HEK293 (cell line): ENCODE measurements around the gene ZFR2.

ENCODE experiments used
- CTCF ChIA-PET: fragments of 350-600 bp; formaldehyde crosslinking; extraction: SDS; loops from one replicate; lab custom pipeline; 2021; ENCODE audit warnings: antibody characterized with exemption; lab: Yijun Ruan, JAX
- POLR2A ChIA-PET: fragments of 300-600 bp; formaldehyde crosslinking; extraction: SDS; loops from one replicate; lab custom pipeline; 2020; ENCODE audit warnings: antibody characterized with exemption, inconsistent platforms; lab: Yijun Ruan, JAX
- H3K27ac ChIP-seq: fragments of 200-500 bp; sonication (Bioruptor generic); 2 replicates; pipeline ENCODE4 v1.5.1; 2014; ENCODE audit warnings: low read depth, low read length, control low read depth, inconsistent platforms; ENCODE audit errors: extremely low read depth
- H3K36me3 ChIP-seq, 2 experiments: fragments of 200-500 bp in 1 of 2; sonication (Bioruptor generic) in 1 of 2; 1 replicate in 1 of 2; 2 replicates in 1 of 2; pipeline ENCODE4 v1.5.1; 2014 to 2017; ENCODE audit warnings: inconsistent platforms in 2 of 2, low read length in 2 of 2; ENCODE audit not compliant: control insufficient read depth in 2 of 2, insufficient read depth in 1 of 2
- H3K4me1 ChIP-seq: fragments of 200-500 bp; sonication (Bioruptor generic); 2 replicates; pipeline ENCODE4 v1.5.1; 2014; ENCODE audit warnings: mild to moderate bottlenecking, low read length, inconsistent platforms; ENCODE audit not compliant: control insufficient read depth, insufficient read depth
- H3K4me3 ChIP-seq: 2 replicates; pipeline ENCODE4 v1.5.1; 2011; ENCODE audit warnings: low read depth, mild to moderate bottlenecking, control low read depth, low read length, moderate library complexity
- H3K9me3 ChIP-seq: fragments of 200-500 bp; sonication (Bioruptor generic); 2 replicates; pipeline ENCODE4 v1.5.1; 2014; ENCODE audit warnings: low read depth, low read length, inconsistent platforms; ENCODE audit not compliant: control insufficient read depth, insufficient read depth
- GLIS1 ChIP-seq: fragments of 450-650 bp; formaldehyde crosslinking; IDR thresholded peaks from 2 replicates; pipeline ENCODE4 v1.5.1; 2016; ENCODE audit warnings: missing biosample characterization, missing genetic modification characterization
- KLF10 ChIP-seq: fragments of 450-650 bp; IDR thresholded peaks from 2 replicates; pipeline ENCODE4 v1.5.1; 2018; ENCODE audit warnings: missing biosample characterization, mild to moderate bottlenecking, missing genetic modification characterization
- SETDB1 ChIP-seq: IDR thresholded peaks from one replicate; pipeline ENCODE4 v1.6.1; 2017; ENCODE audit warnings: mild to moderate bottlenecking, low read length, moderate library complexity, mixed read lengths; ENCODE audit not compliant: insufficient read length
- ZIC2 ChIP-seq: fragments of 450-650 bp; formaldehyde crosslinking; IDR thresholded peaks from 2 replicates; pipeline ENCODE4 v1.5.1; 2016; ENCODE audit warnings: missing biosample characterization, missing genetic modification characterization
- ZNF184 ChIP-seq: fragments of 450-650 bp; IDR thresholded peaks from 2 replicates; pipeline ENCODE4 v1.5.1; 2018; ENCODE audit warnings: missing biosample characterization, mild to moderate bottlenecking, missing genetic modification characterization
- ZNF211 ChIP-seq: fragments of 450-650 bp; formaldehyde crosslinking; IDR thresholded peaks from 2 replicates; pipeline ENCODE4 v1.5.1; 2016; ENCODE audit warnings: low read depth, missing biosample characterization, missing genetic modification characterization
- ZNF311 ChIP-seq: fragments of 450-650 bp; formaldehyde crosslinking; IDR thresholded peaks from 2 replicates; pipeline ENCODE4 v1.5.1; 2017; ENCODE audit warnings: missing biosample characterization, missing genetic modification characterization, borderline replicate concordance
- ZNF335 ChIP-seq: fragments of 450-650 bp; formaldehyde crosslinking; conservative IDR thresholded peaks from 2 replicates; pipeline ENCODE4 v1.5.1; 2016; ENCODE audit warnings: missing biosample characterization, missing genetic modification characterization
- ZNF350 ChIP-seq: fragments of 450-650 bp; formaldehyde crosslinking; IDR thresholded peaks from 2 replicates; pipeline ENCODE4 v1.5.0; 2017; ENCODE audit warnings: missing biosample characterization, mild to moderate bottlenecking, missing genetic modification characterization
- ZNF37A ChIP-seq: fragments of 450-650 bp; IDR thresholded peaks from 2 replicates; pipeline ENCODE4 v1.5.1; 2018; ENCODE audit warnings: missing biosample characterization, missing genetic modification characterization
- ZSCAN16 ChIP-seq: fragments of 450-650 bp; formaldehyde crosslinking; IDR thresholded peaks from 2 replicates; pipeline ENCODE4 v1.5.1; 2016; ENCODE audit warnings: missing biosample characterization, missing genetic modification characterization
- TF ChIP-seq, protein P1 (sequence below): fragments of 450-650 bp; formaldehyde crosslinking; IDR thresholded peaks from 2 replicates; pipeline ENCODE4 v1.5.1; 2017; ENCODE audit warnings: missing biosample characterization, missing genetic modification characterization
- TF ChIP-seq, protein P2 (sequence below): fragments of 450-650 bp; formaldehyde crosslinking; IDR thresholded peaks from 2 replicates; pipeline ENCODE4 v1.5.1; 2016; ENCODE audit warnings: missing biosample characterization, missing genetic modification characterization
- TF ChIP-seq, protein P3 (sequence below): fragments of 450-650 bp; formaldehyde crosslinking; optimal IDR thresholded peaks from 2 replicates; pipeline ENCODE3; 2016; ENCODE audit warnings: missing biosample characterization, mild to moderate bottlenecking, missing genetic modification characterization
- TF ChIP-seq, protein P4 (sequence below): fragments of 450-650 bp; formaldehyde crosslinking; IDR thresholded peaks from 2 replicates; pipeline ENCODE4 v1.5.1; 2016; ENCODE audit warnings: missing biosample characterization, missing genetic modification characterization, borderline replicate concordance

Gene ZFR2

DNA sequence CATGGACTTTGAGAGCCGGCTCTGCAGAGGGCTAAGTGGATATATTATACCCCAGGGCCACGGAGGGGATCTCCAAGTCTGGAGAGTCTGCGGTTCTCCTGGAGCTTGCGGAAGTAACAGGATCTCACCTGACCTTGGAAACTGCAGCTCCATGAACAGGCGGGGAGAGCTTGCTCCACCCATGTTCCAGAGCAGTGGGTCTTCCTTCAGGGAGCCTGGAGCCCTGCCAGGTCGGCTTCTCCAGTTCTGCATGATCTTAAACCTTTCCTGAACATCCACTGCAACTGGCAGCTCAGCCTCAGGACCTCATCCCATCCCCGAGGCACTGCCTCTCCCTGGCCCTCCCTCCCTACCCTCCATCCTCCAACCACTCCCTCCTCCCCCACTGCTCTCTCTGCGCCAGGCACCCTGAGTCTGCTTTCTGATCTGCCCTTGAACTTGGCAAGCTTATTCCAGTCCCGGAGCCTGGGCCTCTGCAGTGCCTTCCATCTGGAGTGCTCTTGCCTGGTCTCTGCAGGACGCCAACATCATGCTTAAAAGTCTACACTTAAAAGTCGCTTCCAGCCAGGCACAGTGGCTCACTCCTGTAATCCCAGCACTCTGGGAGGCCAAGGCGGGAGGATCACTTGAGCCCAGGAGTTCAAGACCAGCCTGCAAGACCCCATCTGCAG, 24.8 kb upstream of the ZFR2 start:
- CTCF ChIA-PET, result no interaction called here
- no peak overlapping the region for H3K4me3 ChIP-seq
- TF ChIP-seq, protein P1, sequence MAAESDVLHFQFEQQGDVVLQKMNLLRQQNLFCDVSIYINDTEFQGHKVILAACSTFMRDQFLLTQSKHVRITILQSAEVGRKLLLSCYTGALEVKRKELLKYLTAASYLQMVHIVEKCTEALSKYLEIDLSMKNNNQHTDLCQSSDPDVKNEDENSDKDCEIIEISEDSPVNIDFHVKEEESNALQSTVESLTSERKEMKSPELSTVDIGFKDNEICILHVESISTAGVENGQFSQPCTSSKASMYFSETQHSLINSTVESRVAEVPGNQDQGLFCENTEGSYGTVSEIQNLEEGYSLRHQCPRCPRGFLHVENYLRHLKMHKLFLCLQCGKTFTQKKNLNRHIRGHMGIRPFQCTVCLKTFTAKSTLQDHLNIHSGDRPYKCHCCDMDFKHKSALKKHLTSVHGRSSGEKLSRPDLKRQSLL (tag by site-specific recombination), result peak; percentile 54; the same call in 1 of the 2 replicates
- TF ChIP-seq ZNF350 (tag by site-specific recombination), result no peak
- peak; percentile 81 for TF ChIP-seq ZIC2 (tag by site-specific recombination)
- 0 out of 2 replicates have a peak, but pooled peaks have one; percentile 17 for TF ChIP-seq GLIS1
- TF ChIP-seq, all 188 proteins: peak for 3
- H3K27ac ChIP-seq, result no peak overlapping the region
- no peaks in the 10 kb centered on the region for H3K4me1 ChIP-seq
- H3K36me3 ChIP-seq, result no peaks in the 10 kb centered on the region; a peak in 1 of 3 replicates
- H3K9me3 ChIP-seq, result no peaks in the 10 kb centered on the region
- POLR2A ChIA-PET, result no interaction called here

DNA sequence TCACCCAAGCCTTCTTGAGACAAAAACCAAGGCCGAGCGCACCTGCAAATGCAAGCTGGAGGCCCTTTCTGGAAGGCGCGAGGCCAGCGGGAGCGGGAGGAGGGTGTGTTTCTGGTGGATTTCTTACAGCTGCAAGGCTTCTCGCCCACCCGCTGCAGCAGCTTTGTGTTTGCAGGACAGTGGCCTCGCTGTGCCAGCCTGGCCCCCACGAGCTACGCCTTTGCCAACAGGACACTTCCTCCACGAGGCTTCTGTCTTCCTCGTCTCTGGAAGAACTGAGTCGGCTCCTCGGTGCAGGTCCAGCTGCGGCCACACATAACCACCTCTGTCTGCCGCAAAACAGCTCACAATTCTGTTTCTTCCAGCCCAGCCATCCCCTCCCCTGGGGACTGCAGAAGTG, 21.8 kb upstream of the ZFR2 start:
- TF ChIP-seq, protein P2, sequence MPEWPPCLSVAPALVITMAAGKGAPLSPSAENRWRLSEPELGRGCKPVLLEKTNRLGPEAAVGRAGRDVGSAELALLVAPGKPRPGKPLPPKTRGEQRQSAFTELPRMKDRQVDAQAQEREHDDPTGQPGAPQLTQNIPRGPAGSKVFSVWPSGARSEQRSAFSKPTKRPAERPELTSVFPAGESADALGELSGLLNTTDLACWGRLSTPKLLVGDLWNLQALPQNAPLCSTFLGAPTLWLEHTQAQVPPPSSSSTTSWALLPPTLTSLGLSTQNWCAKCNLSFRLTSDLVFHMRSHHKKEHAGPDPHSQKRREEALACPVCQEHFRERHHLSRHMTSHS, result no peak
- TF ChIP-seq, protein P1 (tag by site-specific recombination), result no peak
- TF ChIP-seq ZNF311 (tag by site-specific recombination) (no peak), ZNF37A (no peak), ZSCAN16 (no peak), ZNF184 (tag by site-specific recombination) (no peak)
- TF ChIP-seq, protein P3, sequence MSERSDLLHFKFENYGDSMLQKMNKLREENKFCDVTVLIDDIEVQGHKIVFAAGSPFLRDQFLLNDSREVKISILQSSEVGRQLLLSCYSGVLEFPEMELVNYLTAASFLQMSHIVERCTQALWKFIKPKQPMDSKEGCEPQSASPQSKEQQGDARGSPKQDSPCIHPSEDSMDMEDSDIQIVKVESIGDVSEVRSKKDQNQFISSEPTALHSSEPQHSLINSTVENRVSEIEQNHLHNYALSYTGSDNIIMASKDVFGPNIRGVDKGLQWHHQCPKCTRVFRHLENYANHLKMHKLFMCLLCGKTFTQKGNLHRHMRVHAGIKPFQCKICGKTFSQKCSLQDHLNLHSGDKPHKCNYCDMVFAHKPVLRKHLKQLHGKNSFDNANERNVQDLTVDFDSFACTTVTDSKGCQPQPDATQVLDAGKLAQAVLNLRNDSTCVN (tag by site-specific recombination), result no peak
- TF ChIP-seq, protein P4, sequence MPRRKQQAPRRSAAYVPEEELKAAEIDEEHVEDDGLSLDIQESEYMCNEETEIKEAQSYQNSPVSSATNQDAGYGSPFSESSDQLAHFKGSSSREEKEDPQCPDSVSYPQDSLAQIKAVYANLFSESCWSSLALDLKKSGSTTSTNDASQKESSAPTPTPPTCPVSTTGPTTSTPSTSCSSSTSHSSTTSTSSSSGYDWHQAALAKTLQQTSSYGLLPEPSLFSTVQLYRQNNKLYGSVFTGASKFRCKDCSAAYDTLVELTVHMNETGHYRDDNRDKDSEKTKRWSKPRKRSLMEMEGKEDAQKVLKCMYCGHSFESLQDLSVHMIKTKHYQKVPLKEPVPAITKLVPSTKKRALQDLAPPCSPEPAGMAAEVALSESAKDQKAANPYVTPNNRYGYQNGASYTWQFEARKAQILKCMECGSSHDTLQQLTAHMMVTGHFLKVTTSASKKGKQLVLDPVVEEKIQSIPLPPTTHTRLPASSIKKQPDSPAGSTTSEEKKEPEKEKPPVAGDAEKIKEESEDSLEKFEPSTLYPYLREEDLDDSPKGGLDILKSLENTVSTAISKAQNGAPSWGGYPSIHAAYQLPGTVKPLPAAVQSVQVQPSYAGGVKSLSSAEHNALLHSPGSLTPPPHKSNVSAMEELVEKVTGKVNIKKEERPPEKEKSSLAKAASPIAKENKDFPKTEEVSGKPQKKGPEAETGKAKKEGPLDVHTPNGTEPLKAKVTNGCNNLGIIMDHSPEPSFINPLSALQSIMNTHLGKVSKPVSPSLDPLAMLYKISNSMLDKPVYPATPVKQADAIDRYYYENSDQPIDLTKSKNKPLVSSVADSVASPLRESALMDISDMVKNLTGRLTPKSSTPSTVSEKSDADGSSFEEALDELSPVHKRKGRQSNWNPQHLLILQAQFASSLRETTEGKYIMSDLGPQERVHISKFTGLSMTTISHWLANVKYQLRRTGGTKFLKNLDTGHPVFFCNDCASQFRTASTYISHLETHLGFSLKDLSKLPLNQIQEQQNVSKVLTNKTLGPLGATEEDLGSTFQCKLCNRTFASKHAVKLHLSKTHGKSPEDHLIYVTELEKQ (tag by site-specific recombination), result no peak
- TF ChIP-seq, all 188 proteins: peak for 0
- H3K9me3 ChIP-seq, result no peaks in the 10 kb centered on the region
- POLR2A ChIA-PET, result interaction anchor here (0.6 kb wide), 1 partner anchor 1023 kb away, joined by 9 read pairs; no protein-coding TSS in a partner anchor
- no peak overlapping the region for H3K4me3 ChIP-seq
- H3K4me1 ChIP-seq, result no peaks in the 10 kb centered on the region
- CTCF ChIA-PET, result interaction anchor here (0.5 to 0.7 kb wide), 2 partner anchors 44 to 511 kb away, joined by 3 to 4 read pairs; no protein-coding TSS in a partner anchor
- no peaks in the 10 kb centered on the region; a peak in 1 of 3 replicates for H3K36me3 ChIP-seq
- H3K27ac ChIP-seq, result no peak overlapping the region

DNA sequence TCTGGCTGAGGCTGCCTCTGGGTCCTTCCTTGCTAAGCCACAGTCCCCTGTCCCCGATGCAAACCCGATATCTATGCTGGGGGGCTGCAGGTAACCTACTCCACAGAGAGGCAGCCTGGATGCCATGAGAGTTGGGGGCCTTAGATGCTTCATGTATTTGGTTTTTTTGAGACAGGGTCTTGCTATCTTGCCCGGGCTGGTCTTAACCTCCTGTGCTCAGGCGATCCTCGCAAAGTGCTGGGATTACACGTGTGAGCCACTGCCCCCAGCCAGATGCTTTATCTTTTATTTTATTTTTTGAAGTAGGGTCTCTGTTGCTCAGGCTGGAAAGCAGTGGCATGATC, 13.2 kb upstream of the ZFR2 start:
- H3K36me3 ChIP-seq, result no peaks in the 10 kb centered on the region
- CTCF ChIA-PET, result no interaction called here
- H3K4me3 ChIP-seq, result no peak overlapping the region
- no peaks in the 10 kb centered on the region for H3K9me3 ChIP-seq
- H3K27ac ChIP-seq, result no peak overlapping the region
- TF ChIP-seq ZNF211 (no peak), KLF10 (no peak), ZNF335 (peak; percentile 47), SETDB1 (no peak)
- TF ChIP-seq, all 188 proteins: peak for 1
- no peaks in the 10 kb centered on the region for H3K4me1 ChIP-seq
- POLR2A ChIA-PET, result no interaction called here
